Activated naive CD8-positive, alpha-beta T cell (primary cell): ENCODE data around the gene PRPF8.
A peak's percentile ranks its signal among the peaks of the same experiment; 100 is the strongest.

Source experiments
- H3K27ac Mint-ChIP-seq: one replicate; pipeline ENCODE4 v1.8.0; 2021; ENCODE audit warnings: mixed read lengths
- H3K27me3 Mint-ChIP-seq: one replicate; pipeline ENCODE4 v1.8.0; 2021; ENCODE audit warnings: mixed read lengths
- H3K36me3 Mint-ChIP-seq: one replicate; pipeline ENCODE4 v1.8.0; 2021; ENCODE audit warnings: mixed read lengths
- H3K4me1 Mint-ChIP-seq: one replicate; pipeline ENCODE4 v1.8.0; 2021; ENCODE audit warnings: low read depth, mixed read lengths
- H3K4me3 Mint-ChIP-seq: one replicate; pipeline ENCODE4 v1.8.0; 2021; ENCODE audit warnings: mild to moderate bottlenecking, mixed read lengths
- H3K9me3 Mint-ChIP-seq: one replicate; pipeline ENCODE4 v1.8.0; 2021; ENCODE audit warnings: low read depth, mixed read lengths

PRPF8 gene

GRCh38 chr17:1617620-1618174 lies 67.0 kb downstream of the PRPF8 start:
- Mint-ChIP-seq H3K9me3 (no peaks in the 10 kb centered on the region), H3K27me3 (no peaks in the 10 kb centered on the region), H3K27ac (no peak overlapping the region), H3K4me3 (no peak overlapping the region), H3K36me3 (no peaks in the 10 kb centered on the region), H3K4me1 (no peaks in the 10 kb centered on the region)

GRCh38 chr17:1616101-1616500 lies 68.6 kb downstream of the PRPF8 start:
- Mint-ChIP-seq H3K4me3 (no peak overlapping the region), H3K27me3 (no peaks in the 10 kb centered on the region), H3K36me3 (no peaks in the 10 kb centered on the region), H3K4me1 (no peaks in the 10 kb centered on the region), H3K9me3 (no peaks in the 10 kb centered on the region), H3K27ac (no peak overlapping the region)

- Mint-ChIP-seq H3K27me3 (no peaks in the 10 kb centered on the region), H3K9me3 (no peaks in the 10 kb centered on the region), H3K4me1 (peaks cover 5% of the 10 kb centered on the region), H3K4me3 (no peak overlapping the region), H3K36me3 (no peaks in the 10 kb centered on the region), H3K27ac (no peak overlapping the region)
Measured at GRCh38 chr17:1612400-1612799, 72.3 kb downstream of the PRPF8 start.

- no peak overlapping the region for H3K27ac Mint-ChIP-seq
- H3K9me3 Mint-ChIP-seq: no peaks in the 10 kb centered on the region
- H3K36me3 Mint-ChIP-seq: no peaks in the 10 kb centered on the region
- no peak overlapping the region for H3K4me3 Mint-ChIP-seq
- peaks cover 11% of the 10 kb centered on the region for H3K4me1 Mint-ChIP-seq
- no peaks in the 10 kb centered on the region for H3K27me3 Mint-ChIP-seq
Measured at GRCh38 chr17:1611715-1612114, 73.0 kb downstream of the PRPF8 start.

- no peak overlapping the region for H3K4me3 Mint-ChIP-seq
- no peaks in the 10 kb centered on the region for H3K27me3 Mint-ChIP-seq
- no peaks in the 10 kb centered on the region for H3K36me3 Mint-ChIP-seq
- H3K27ac Mint-ChIP-seq: no peak overlapping the region
- peaks cover 17% of the 10 kb centered on the region for H3K4me1 Mint-ChIP-seq
- H3K9me3 Mint-ChIP-seq: no peaks in the 10 kb centered on the region
Measured at GRCh38 chr17:1608676-1609075, 76.0 kb downstream of the PRPF8 start.

- H3K4me3 Mint-ChIP-seq: no peak overlapping the region
- H3K27me3 Mint-ChIP-seq: no peaks in the 10 kb centered on the region
- peak overlapping the region; percentile 75 for H3K27ac Mint-ChIP-seq
- H3K4me1 Mint-ChIP-seq: peaks cover 17% of the 10 kb centered on the region
- H3K36me3 Mint-ChIP-seq: no peaks in the 10 kb centered on the region
- H3K9me3 Mint-ChIP-seq: no peaks in the 10 kb centered on the region
Measured at GRCh38 chr17:1607971-1608320, 76.7 kb downstream of the PRPF8 start.

GRCh38 chr17:1606352-1606985 lies 78.2 kb downstream of the PRPF8 start:
- no peaks in the 10 kb centered on the region for H3K36me3 Mint-ChIP-seq
- no peak overlapping the region for H3K4me3 Mint-ChIP-seq
- no peak overlapping the region for H3K27ac Mint-ChIP-seq
- H3K4me1 Mint-ChIP-seq: peaks cover 17% of the 10 kb centered on the region
- no peaks in the 10 kb centered on the region for H3K27me3 Mint-ChIP-seq
- H3K9me3 Mint-ChIP-seq: no peaks in the 10 kb centered on the region

GRCh38 chr17:1605681-1606351 lies 78.9 kb downstream of the PRPF8 start:
- no peaks in the 10 kb centered on the region for H3K36me3 Mint-ChIP-seq

GRCh38 chr17:1604831-1605528 lies 79.7 kb downstream of the PRPF8 start:
- Mint-ChIP-seq H3K27me3 (no peaks in the 10 kb centered on the region), H3K4me3 (no peak overlapping the region), H3K4me1 (peaks cover 17% of the 10 kb centered on the region), H3K9me3 (no peaks in the 10 kb centered on the region), H3K27ac (no peak overlapping the region), H3K36me3 (no peaks in the 10 kb centered on the region)

More at GRCh38 chr17:1605681-1606351, 78.9 kb downstream of the PRPF8 start:
- no peaks in the 10 kb centered on the region for H3K27me3 Mint-ChIP-seq
- no peak overlapping the region for H3K27ac Mint-ChIP-seq
- no peak overlapping the region for H3K4me3 Mint-ChIP-seq
- no peaks in the 10 kb centered on the region for H3K9me3 Mint-ChIP-seq
- peaks cover 17% of the 10 kb centered on the region for H3K4me1 Mint-ChIP-seq

GRCh38 chr17:1601571-1601970 lies 83.1 kb downstream of the PRPF8 start:
- Mint-ChIP-seq H3K27me3 (no peaks in the 10 kb centered on the region), H3K36me3 (no peaks in the 10 kb centered on the region), H3K27ac (no peak overlapping the region), H3K4me1 (peaks cover 6% of the 10 kb centered on the region), H3K4me3 (no peak overlapping the region), H3K9me3 (no peaks in the 10 kb centered on the region)
